ENCODE data around the gene DOCK7. TPM values are rescaled to one million over a fixed set of nuclear protein-coding genes. Genes with fewer than 3 reads are reported as not detected.

Gene DOCK7
- total RNA-seq, 4 donors from 2014 or later = 34.1 to 47.7 (median 42.1) TPM

GRCh38 chr1:62500210-62500609 lies 188.0 kb downstream of the DOCK7 start:
- H3K9me3 ChIP-seq = no peaks in the 10 kb centered on the region
- H3K36me3 ChIP-seq = no peaks in the 10 kb centered on the region
- TF ChIP-seq, protein P1, sequence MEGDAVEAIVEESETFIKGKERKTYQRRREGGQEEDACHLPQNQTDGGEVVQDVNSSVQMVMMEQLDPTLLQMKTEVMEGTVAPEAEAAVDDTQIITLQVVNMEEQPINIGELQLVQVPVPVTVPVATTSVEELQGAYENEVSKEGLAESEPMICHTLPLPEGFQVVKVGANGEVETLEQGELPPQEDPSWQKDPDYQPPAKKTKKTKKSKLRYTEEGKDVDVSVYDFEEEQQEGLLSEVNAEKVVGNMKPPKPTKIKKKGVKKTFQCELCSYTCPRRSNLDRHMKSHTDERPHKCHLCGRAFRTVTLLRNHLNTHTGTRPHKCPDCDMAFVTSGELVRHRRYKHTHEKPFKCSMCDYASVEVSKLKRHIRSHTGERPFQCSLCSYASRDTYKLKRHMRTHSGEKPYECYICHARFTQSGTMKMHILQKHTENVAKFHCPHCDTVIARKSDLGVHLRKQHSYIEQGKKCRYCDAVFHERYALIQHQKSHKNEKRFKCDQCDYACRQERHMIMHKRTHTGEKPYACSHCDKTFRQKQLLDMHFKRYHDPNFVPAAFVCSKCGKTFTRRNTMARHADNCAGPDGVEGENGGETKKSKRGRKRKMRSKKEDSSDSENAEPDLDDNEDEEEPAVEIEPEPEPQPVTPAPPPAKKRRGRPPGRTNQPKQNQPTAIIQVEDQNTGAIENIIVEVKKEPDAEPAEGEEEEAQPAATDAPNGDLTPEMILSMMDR (IDR thresholded peaks at IDR 0.05) = no peak
- TF ChIP-seq POLR2A (IDR thresholded peaks at IDR 0.05) = no peak
- H3K4me3 ChIP-seq (replicated peaks in 1 of 3) = no peak overlapping the region
- H3K4me1 ChIP-seq = no peaks in the 10 kb centered on the region
- H3K27me3 ChIP-seq = no peaks in the 10 kb centered on the region
- no peak for DNase-seq
- intact Hi-C loops (cut with DNase I) = no loop called here
- H3K27ac ChIP-seq = no peak overlapping the region

- TF ChIP-seq, protein P1 (IDR thresholded peaks at IDR 0.05) = no peak
- no peak for TF ChIP-seq POLR2A (IDR thresholded peaks at IDR 0.05)
- Histone ChIP-seq H3K9me3 (no peaks in the 10 kb centered on the region), H3K36me3 (peaks cover 0 to 3% of the 10 kb centered on the region in 2 donors), H3K27me3 (no peaks in the 10 kb centered on the region), H3K4me3 (replicated peaks in 1 of 3) (no peak overlapping the region), H3K4me1 (no peaks in the 10 kb centered on the region), H3K27ac (no peak overlapping the region)
- 70 to 74% methylated on average over 4 of the region's 4 CpGs for WGBS, 2 donors
- DNase-seq = no peak
- intact Hi-C loops (cut with DNase I) = no loop called here
Observed at GRCh38 chr1:62494137-62494536, 194.0 kb downstream of the DOCK7 start.

DNA sequence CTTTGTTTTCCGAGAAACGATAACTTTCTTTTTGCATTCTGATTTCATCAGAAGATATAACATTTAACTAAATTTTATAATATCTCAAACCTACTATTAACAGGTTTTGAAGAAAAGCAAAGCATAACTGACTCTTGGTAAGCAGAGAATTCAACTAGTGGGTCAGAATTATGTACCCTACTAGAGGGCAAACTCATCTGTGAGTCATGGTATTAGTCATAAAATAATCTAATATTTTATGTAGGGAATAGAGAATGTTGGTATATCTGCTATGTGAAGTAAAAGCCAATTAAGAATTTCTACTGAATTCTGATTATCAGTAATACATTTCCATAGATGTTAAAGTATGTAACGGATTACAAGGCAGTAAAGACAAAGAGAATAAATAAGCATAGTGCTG lies 194.5 kb downstream of the DOCK7 start:
- H3K4me1 ChIP-seq = no peaks in the 10 kb centered on the region
- no peak for DNase-seq
- TF ChIP-seq, protein P1 (IDR thresholded peaks at IDR 0.05) = no peak
- no peak for TF ChIP-seq POLR2A (IDR thresholded peaks at IDR 0.05)
- no peak overlapping the region for H3K4me3 ChIP-seq (replicated peaks in 1 of 3)
- H3K36me3 ChIP-seq = peaks cover 0 to 3% of the 10 kb centered on the region in 2 donors
- no peak overlapping the region for H3K27ac ChIP-seq
- 97% methylated on average over 3 of the region's 3 CpGs for WGBS, 2 donors
- H3K9me3 ChIP-seq = no peaks in the 10 kb centered on the region
- intact Hi-C loops (cut with DNase I) = no loop called here
- H3K27me3 ChIP-seq = no peaks in the 10 kb centered on the region

DNA sequence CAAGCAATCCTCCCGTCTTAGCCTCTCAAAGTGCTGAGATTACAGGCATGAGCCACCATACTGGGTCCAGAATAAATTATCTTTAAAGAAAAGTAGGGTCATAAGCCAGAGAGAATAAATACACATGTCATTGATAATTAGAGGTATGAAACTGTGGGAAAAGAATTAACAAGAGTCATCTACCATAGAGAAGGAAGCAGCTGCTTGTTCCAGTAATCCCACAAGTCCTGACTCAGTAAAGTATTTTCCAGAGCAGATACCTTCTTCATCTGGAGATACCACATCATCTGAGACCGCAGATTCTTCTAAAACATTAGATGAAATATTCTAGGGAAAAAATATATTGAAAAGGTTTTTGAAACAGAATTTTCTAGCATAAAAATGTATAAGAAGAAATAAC lies 195.7 kb downstream of the DOCK7 start:
- Histone ChIP-seq H3K36me3 (peaks cover 0 to 3% of the 10 kb centered on the region in 2 donors), H3K4me1 (no peaks in the 10 kb centered on the region), H3K4me3 (replicated peaks in 1 of 3) (no peak overlapping the region), H3K27ac (no peak overlapping the region), H3K9me3 (no peaks in the 10 kb centered on the region), H3K27me3 (no peaks in the 10 kb centered on the region)
- no peak for TF ChIP-seq POLR2A (IDR thresholded peaks at IDR 0.05)
- TF ChIP-seq, protein P1 (IDR thresholded peaks at IDR 0.05) = no peak
- no peak for DNase-seq
- 97% methylated on average over 2 of the region's 2 CpGs for WGBS, 2 donors
- intact Hi-C loops (cut with DNase I) = no loop called here

DNA sequence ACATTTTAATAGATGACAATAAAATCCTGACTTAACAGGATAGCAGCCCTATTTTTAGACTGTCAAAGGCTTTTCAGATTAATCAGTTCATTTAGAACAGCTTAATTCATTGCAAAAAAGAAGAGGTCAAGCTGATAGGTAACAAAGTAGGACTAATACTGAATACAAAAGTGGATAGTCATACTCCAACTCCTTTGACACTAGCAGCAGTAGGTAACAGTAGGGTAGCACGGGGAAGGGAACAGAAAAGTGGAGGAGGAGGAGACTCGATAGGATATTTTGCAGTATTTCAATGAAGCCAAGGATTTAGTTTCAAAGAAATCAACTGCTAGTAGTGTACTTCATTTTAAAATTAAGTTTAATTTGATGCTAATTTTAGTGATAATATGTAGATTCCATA lies 200.2 kb downstream of the DOCK7 start:
- intact Hi-C loops (cut with DNase I) = no loop called here
- Histone ChIP-seq H3K27me3 (no peaks in the 10 kb centered on the region), H3K27ac (no peak overlapping the region), H3K4me3 (replicated peaks in 1 of 3) (no peak overlapping the region), H3K36me3 (peaks cover 0 to 3% of the 10 kb centered on the region in 2 donors), H3K4me1 (no peaks in the 10 kb centered on the region), H3K9me3 (no peaks in the 10 kb centered on the region)
- WGBS, 2 donors = 79 to 84% methylated on average over 2 of the region's 2 CpGs
- no peak for TF ChIP-seq POLR2A (IDR thresholded peaks at IDR 0.05)
- TF ChIP-seq, protein P1 (IDR thresholded peaks at IDR 0.05) = no peak
- DNase-seq = no peak
